ENCODE measurements around the gene GGCX.

GGCX gene

DNA sequence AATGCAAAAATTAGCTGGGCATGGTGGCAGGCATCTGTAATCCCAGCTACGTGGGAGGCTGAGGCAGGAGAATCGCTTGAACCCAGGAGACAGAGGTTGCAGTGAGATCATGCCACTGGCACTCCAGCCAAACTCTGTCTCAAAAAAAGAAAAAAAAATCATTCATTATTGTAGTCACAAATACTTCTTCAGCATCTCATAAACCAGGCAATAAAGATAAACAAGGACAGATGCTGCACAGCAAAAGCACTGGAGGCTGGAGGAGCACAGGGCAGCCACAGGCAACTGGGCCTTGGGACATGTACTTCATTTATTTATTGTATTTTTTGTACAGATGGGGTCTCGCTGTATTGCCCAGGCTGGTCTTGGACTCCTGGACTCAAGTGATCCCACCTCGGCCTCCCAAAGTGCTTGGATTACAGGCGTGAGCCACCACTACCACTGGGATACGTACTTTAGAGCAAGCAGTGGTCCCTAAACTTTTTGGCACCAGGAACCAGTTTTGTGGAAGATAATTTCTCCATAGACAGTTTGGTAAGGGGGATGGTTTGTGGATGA, 39.1 kb downstream of the GGCX start:
- H3K4me3 ChIP-seq (ENCODE audit: low read length), result no peak overlapping the region
- no peak for DNase-seq (ENCODE audit: low read depth)
- TF ChIP-seq, protein P1, sequence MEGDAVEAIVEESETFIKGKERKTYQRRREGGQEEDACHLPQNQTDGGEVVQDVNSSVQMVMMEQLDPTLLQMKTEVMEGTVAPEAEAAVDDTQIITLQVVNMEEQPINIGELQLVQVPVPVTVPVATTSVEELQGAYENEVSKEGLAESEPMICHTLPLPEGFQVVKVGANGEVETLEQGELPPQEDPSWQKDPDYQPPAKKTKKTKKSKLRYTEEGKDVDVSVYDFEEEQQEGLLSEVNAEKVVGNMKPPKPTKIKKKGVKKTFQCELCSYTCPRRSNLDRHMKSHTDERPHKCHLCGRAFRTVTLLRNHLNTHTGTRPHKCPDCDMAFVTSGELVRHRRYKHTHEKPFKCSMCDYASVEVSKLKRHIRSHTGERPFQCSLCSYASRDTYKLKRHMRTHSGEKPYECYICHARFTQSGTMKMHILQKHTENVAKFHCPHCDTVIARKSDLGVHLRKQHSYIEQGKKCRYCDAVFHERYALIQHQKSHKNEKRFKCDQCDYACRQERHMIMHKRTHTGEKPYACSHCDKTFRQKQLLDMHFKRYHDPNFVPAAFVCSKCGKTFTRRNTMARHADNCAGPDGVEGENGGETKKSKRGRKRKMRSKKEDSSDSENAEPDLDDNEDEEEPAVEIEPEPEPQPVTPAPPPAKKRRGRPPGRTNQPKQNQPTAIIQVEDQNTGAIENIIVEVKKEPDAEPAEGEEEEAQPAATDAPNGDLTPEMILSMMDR (conservative IDR thresholded peaks at IDR 0.05; ENCODE audit: low read depth, low read length), result no peak

DNA sequence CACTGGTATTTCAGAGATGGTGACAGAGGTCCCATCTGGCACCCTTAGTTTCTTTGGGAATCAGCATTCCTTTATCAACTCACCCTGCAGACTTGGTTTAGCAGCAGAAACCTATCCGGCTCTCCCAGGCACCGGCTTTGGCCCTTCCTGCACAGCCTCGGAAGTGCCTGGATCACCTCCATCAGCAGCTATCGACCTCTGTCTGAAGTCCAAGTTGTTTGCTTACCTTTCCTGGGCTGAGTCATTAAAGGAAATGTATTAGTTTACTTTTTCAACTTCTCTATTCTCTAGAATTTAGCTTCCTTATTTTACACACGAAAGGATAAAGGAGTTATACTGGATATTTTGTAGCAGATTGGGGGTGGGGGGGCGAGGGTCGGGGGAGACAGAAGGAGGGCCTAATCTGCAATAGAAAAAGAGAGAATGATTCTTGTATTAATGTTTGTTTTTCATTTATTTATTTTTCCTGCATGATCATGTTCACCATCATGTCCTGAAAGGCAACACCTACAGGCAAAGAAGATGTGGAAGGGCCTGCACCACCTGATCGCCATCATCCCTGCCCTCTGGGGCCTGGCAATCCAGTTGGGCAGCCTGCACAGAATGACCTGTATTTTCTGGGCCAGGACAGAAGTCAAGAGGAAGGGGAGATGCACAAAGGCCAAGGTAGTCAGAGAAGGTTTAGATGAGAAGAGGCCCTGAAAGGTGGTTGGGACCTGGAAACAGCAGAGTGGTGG, 44.5 kb downstream of the GGCX start:
- no peak overlapping the region for H3K4me3 ChIP-seq (ENCODE audit: low read length)
- TF ChIP-seq, protein P1 (conservative IDR thresholded peaks at IDR 0.05; ENCODE audit: low read depth, low read length), result no peak
- no peak for DNase-seq (ENCODE audit: low read depth)

DNA sequence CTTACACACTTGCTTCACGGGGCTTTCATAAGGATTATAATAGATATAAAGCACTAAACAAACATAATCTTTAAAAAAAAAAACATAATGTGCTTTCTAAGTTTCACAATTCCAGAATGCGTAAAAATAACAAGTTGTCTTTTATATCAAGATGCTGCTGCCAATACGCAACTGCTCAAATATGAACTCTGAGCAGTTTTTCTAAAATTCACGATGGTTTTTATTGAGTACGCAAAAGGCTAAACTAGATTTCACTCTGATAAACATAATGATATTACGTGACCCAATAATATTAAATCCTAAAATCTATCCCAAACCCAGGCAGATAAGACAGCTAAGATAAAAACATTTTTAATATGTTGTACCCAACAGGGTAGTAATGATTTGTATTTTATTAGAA, 47.0 kb downstream of the GGCX start:
- no peak overlapping the region for H3K4me3 ChIP-seq (ENCODE audit: low read length)
- no peak for DNase-seq (ENCODE audit: low read depth)
- TF ChIP-seq, protein P1 (conservative IDR thresholded peaks at IDR 0.05; ENCODE audit: low read depth, low read length), result no peak

DNA sequence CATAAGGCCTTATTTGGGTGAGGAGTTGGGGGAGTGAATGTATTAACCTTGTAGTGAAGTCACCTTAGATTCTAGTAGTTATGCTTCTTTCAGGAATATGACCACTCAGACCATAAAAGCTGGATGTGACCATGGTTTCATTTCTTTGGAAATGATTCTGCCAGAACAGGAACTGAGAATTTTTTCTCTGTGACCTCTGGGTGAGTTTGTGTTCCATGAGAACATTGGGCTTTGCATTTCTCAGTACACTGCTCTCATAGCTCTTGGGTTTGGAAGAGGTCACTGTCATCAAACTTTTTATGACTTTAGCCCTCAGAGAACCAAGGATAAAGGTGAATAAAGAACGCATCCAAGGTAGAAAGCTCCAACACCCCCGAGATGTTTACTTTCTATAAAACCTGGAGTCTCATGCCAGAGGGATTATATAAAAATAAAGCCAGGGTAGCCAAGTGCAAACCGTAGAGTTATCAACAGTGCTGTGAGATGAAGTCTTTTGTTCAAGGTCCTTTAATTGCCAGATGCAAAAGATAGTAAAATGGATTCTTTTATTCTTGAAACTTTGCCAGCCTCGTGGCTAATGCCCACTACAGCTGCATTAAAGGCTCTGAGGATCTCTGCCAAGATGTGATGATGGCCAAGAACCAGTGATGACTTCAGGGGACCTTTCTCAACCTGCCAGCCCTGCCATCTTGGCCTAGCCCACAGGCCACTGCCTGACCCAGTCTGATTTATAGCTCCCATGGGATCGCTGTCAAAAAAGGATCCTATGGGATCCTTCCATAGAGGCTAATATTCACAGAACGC, 50.1 kb downstream of the GGCX start:
- DNase-seq (ENCODE audit: low read depth), result no peak
- TF ChIP-seq, protein P1 (conservative IDR thresholded peaks at IDR 0.05; ENCODE audit: low read depth, low read length), result no peak
- H3K4me3 ChIP-seq (ENCODE audit: low read length), result no peak overlapping the region

DNA sequence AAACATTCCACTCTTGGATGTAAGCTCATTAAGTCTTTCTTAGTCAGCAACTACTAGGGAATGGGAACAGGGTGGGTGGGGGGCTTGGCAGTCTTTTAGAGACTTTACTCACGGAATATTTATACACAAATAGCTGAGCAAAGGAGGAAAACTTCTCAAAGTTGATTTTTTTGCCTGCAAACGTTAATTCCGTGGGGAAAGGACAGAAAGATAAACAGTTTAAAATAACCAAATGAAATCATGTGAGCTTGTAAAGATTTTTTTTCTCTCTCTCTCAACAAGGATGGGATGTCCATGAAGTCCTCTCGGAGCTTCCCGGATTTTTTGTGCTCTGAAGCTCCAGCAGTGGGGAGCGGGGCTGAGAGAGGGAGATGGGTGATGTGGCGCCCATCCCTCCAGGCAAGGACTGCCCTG, 54.5 kb downstream of the GGCX start:
- TF ChIP-seq, protein P1 (conservative IDR thresholded peaks at IDR 0.05; ENCODE audit: low read depth, low read length), result no peak
- no peak overlapping the region for H3K4me3 ChIP-seq (ENCODE audit: low read length)
- peak; percentile 81 for DNase-seq (ENCODE audit: low read depth)

DNA sequence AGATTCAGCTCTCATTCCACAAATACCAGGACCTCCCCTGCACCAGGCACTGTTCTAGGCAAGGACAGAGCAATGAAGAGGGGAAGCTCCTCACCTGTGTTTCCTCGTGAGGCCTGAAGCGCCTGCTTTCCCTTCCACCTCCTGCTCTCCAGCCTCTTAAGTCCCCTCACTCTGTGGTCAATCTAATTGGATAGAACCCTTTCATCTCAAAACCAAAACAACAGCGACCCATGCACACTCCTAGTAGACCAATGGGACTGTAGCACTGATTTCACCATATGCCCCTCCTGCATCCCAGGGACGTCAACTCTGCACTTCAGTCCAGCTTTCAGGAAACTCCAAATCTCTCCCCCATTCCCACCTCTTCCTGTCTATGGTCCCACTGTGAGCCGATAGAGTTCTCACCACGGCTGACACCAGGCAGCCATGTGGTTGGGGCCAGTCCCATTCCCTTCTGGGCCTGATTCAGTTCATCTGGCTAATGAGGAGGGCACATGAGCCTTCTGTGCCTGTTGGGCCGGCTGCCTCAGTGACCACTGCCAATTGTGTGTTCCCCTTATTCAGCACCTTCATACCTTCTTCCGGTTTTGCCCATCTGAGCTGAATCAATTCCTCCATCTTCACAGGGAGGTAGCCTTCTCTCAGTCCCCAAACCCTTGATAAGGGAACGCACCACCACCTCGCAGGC, 55.6 kb downstream of the GGCX start:
- no peak for DNase-seq (ENCODE audit: low read depth)
- no peak overlapping the region for H3K4me3 ChIP-seq (ENCODE audit: low read length)
- TF ChIP-seq, protein P1 (conservative IDR thresholded peaks at IDR 0.05; ENCODE audit: low read depth, low read length), result no peak
